GM18526 (cell line): ENCODE data around the gene XYLT1.

Experiments used
- POLR2A ChIP-seq: IDR thresholded peaks from 3 replicates; pipeline ENCODE4 v1.6.1; 2011; ENCODE audit not compliant: insufficient read length; ENCODE audit errors: extremely low read depth

Gene XYLT1

DNA sequence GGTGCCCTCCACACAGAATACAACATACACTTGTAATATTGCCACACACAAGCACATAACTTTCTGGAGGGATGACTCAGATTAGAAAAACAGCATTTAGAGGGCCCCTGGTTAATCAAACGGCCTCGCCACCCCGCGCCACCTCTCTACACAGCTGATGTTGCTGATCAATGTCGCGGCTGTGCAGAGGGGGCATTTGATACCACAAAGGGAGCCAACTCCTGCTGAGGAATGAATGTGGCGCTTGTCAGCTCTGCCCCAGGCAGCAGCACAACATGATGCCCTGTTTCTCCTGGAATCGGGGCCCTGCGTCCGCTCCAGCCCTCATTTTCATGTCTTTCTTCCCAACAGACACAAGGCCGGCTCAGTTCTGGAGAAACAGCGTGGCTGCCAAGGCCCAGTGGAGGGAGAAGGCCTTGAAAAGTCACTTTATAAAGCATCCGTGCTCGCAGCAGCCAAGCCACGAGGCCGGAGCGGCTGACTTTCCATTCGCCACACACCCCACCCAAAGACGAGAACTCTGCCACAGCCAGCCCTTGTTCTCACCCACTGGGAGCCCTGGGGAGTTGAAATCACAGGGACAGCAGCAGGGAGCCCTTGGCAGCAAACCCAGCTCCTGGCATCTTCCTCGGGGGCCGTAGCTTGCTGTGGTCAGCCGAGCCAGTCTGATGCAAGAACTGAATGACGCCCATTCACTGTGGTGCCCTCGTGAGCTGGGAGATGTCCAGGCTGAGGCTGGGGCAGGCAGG is 65.6 kb downstream of the XYLT1 start:
- TF ChIP-seq POLR2A, result no peak

DNA sequence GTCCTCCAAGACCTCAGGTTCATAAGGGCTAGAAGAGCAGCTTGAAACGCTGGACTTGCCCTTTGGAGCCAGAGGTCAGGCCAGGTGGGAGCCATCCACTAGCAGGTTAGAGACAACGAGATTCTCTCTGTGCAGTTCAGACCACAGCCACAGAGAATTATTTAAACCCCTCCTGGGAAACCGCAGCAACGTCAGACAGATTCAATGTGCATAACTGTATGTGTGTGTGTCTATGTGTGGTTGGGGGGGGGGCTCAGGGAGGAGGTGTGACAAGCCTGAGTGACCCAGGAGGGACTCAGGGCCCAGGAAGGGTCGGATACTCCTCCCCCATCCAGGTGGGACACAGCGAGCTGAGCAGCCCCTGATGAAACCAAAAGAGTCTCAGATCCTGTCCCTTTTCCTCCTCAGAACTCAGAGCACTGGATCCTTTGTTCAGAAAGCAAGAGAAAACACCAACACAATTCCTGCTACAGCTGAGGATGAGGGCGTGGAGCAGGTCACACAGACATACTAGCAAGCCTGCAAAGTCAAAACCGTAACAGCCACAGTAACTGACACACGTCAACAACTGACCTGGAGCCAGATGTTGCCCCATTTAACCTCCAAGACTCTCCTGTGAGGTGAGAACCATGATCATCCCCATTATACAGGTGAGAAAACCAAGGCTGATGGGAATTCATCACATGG is 66.8 kb downstream of the XYLT1 start:
- no peak for TF ChIP-seq POLR2A

DNA sequence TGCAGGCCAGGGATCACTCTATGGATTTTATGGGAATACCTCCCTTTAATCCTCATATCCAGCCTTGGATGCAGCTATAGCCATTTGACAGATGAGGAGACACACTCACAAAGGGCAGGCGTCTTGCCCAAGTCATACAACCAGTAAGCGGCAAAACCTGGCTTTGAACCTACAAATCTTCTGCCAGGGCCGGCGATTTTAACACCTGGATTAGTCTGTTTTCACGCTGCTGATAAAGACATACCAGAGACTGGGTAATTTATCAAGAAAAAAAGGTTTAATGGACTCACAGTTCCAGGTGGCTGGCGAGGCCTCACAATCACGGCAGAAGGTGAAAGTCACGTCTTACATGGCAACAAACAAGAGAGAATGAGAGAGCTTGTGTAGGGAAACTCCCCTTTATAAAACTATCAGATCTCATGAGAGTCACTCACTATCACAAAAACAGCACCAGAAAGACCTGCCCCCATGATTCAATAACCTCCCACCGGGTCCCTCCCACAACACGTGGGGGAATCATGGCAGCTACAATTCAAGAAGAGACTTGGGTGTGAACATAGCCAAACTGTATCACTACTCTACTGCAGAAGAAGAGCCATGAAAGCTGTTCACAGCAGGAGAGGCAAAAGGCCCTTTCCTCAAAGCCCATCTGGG is 67.5 kb downstream of the XYLT1 start:
- TF ChIP-seq POLR2A, result no peak

DNA sequence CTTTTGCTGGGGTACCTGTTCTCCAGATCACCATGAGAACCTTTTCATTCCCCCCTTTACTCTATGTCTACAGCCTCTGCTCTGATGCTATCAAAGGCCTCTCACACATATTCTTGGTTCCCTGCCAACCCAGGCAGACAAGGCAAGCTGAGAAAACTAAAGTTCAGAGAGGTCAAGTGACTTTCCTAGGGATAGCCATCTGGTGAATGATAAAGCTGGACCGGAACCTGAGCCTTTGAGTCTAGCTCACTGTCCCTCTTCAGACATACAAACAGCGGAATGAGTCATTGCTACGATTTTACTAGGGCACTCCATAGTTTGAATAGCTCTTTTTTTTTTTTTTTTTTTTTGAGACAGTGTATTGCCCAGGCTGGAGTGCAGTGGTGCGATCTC is 73.3 kb downstream of the XYLT1 start:
- no peak for TF ChIP-seq POLR2A

DNA sequence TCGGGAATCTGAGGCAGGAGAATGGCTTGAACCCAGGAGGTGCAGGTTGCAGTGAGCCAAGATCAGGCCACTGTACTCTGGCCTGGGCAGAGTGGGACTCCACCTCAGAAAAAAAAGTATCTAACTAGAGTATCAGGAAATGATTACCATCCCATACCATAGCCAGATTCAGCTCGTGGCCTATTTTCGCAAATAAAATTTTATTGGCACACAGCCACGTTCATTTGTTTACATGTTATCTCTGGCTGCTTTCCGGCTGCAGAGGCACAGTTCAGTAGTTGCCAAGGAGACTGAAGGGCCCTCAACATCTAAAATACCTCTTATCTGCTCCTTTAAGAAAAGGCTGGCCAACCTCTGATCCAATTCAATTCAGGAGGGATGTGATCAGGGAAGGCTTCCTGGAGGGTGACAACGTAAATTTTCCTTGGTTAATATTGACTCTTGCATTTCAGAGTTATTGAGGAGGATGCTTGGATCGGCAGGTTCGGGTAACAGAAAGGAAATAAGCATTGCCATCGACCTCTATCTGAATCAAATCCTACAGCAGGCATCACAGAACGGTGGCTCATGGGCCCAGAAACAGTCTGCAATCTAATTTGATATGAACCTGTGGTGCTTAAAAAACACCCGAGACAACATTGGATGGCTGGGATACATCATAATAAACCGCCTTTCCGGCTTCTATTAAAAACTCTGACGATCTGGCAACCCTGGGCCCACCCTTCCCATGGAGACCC is 73.8 kb downstream of the XYLT1 start:
- TF ChIP-seq POLR2A, result no peak

DNA sequence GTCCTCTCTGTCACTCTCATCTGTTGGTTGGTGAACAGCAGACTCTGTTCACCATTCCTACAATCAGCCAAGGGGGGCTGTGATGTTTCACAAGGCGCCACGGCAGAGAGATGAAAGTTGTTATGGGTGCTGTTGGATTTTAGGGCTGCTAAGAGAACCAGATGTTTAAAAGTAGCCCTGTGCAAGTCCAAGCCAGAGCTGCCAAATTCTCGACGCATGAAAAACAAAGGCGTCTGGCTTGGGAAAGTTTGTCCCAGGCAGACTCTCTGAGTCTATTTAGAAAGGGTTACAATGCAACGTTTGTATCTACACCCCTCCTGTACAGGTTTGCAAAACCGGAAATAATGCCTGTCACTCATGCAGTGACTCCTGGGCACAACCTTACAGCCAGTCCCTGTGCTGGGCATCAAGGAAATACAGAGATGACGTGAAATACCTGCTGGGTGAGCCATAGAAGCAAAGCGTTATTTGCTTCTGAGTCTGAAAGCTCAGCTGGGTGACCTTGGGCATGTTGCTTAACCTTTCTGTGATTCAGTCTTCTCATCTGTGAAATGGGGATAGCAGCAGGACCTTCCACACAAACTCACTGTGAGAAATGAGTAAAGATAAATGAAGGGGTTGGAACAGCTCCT is 74.8 kb downstream of the XYLT1 start:
- TF ChIP-seq POLR2A, result no peak

DNA sequence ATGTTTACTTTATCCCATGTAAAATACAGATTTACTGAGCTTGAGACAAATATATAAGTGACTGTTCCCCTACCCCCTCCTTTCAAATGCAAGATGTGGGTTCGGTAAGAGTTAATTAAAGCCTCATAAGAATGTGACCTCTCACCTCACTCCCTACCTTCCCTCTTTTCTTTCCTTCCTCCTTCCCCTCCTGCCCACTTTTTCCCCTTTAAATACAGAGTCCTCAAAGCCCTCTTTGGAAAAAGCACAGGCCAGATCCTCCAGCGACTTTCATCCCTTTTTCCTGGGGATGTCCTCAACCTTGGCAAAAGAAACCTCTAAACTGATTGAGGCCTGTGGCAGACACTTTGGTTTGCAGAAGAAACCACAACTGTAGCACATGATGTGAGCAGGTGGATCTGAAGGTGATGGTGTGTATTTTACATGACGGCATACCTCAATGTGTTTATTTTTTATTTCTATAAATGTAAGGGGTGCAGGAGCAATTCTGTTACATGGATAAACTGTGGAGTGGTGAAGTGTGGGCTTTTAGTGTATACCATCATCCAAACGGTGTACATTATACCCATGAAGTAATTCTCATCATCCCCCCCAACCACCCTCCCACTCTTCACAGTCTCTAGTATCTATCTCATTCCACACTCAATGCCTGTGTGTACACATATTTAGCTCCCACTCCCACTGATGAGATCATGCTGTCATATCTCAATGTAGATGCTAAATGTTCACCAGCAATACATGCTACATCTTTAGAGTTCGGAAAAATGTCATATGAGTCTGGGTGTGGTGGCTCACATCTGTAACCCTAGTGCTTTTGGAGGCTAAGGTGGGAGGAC is 77.7 kb downstream of the XYLT1 start:
- no peak for TF ChIP-seq POLR2A

DNA sequence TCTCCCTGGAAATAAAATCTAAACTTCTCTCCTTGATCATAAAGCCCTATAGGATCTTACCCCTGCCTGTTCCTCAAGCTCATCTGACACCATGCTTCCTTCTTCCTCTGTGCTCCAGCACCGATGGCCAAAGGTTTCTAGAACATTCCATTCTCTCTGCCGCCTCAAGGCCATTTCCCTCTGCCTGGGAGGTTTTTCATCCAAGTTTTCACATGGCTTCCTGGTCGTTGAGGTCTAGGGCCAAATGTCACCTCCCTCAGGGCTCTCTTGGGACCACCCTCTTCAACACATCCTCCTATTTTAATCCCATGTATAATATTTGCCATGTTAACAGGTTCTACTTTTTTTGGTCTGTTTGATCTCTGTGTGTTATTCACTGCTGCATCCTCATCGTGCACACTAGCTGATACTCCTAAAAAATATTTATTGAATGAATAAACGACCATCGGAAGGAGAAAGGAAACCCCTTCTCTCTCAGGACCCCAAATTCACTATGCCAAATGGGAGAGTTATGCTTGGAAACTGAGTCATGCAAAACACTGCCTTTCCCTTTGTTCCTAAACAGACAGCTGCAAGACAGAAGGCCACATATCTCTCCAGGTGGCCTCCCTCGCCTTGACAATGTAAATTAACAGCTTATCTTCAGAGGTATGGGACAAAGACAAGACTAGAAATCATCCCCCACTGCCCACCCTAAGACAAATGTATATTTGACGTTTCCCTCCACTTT is 78.5 kb downstream of the XYLT1 start:
- no peak for TF ChIP-seq POLR2A

DNA sequence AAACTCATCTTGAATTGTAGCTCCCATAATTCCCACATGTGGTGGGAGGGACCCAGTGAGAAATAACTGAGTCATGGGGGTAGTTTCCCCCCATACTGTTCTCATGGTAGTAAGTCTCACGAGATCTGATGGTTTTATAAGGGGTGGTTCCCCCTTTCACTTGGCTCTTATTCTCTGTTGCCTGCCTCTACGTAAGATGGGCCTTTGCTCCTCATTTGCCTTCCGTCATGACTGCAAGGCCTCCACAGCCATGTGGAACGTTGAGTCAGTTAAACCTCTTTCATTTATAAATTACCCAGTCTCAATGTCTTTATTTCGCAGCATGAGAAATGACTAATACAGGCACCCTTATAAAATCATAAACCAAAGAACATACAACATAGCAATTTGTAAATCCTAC is 79.0 kb downstream of the XYLT1 start:
- TF ChIP-seq POLR2A, result no peak

DNA sequence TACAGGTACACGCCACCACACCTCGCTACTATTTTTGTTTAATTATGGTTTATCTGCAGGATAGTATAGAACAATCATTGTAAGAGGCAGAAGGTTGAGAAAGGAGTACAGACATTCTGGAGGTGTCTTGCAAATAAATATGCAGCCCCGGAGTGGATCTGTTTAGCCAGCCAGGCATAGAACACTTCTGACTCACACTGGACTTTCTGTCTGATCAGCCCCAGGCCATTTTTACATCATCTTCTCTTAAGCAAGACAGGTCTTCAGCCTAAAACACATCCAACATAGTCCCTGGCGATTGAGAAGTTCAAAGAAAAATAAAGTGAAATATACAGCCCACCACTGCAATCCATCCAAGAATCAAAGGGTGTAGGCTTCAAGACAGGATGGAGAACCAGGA is 81.4 kb downstream of the XYLT1 start:
- no peak for TF ChIP-seq POLR2A

DNA sequence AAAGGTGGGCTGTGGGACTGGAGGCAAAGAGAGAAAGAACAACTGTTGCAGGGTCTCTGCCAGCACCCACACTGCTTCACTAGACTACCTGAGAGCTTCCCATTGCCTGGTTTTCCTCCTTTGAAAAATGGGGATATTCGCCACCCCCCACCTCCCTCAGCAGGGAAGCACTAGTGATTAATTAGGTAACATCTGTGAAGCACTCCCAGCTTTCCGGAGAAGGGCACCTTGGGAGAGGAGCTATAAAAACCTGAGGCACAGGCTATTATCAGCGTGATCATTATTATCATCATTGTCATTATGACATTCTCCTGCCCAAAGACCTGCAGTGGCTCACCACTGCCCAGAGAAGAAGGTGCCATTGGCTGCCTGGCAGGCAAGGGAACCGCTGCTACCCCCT is 83.5 kb downstream of the XYLT1 start:
- TF ChIP-seq POLR2A, result no peak

DNA sequence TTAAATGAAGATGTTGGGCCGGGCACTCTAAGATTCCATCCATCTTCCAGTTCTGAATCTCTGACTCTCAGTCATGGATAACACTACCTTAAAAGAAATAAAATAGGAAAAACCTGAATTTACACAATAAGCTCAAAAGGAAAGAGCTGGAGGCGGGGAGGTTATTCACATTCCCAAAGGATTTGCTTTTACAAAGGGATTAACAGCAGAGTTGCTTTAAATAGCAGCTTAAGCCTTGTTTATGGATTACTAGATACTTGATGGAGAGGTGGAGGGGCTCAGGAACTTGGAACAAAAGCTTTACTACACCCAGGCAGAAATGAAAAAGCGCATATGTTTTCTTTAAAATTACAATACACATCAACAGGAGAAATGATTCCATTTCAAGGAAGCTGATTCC is 84.5 kb downstream of the XYLT1 start:
- TF ChIP-seq POLR2A, result no peak

DNA sequence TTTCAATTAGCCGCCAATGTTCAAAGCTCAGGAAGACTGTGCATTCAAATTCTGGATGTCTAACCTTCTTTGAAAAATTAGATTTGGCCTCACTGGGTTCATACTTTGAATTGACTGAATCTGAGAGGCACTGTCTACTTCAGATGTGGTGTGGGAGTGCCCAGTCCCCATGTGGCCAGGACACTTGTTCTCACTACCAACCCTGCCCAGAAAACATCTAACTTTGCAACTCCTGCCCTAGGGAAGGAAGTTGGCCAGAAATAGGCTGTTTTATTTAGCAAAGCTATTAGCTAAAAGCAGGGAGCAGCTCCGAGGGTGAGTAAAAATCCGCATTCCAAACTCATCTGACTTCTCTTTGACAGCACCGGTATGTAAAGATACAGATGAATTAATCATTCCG is 86.3 kb downstream of the XYLT1 start:
- no peak for TF ChIP-seq POLR2A
